Fibroblast of lung (primary cell): Measurements from ENCODE around the gene DLGAP3.

Experiments
- CTCF ChIP-seq, 2 donors: IDR thresholded peaks in 1 of 2; conservative IDR thresholded peaks in 1 of 2; 1 replicate in 1 of 2; 2 replicates in 1 of 2; pipeline ENCODE4 v1.5.1; 2011 to 2012; ENCODE audit warnings: low read length in 2 of 2, control low read depth in 1 of 2, inconsistent platforms in 1 of 2, low read depth in 1 of 2, mild to moderate bottlenecking in 1 of 2
- EZH2 ChIP-seq: IDR thresholded peaks from 2 replicates; pipeline ENCODE4 v1.5.1; 2012; ENCODE audit warnings: low read length, control low read depth, mild to moderate bottlenecking; ENCODE audit errors: missing control alignments

GRCh38 chr1:34908369-34908768 is 21.1 kb downstream of the DLGAP3 start:
- no peak for TF ChIP-seq CTCF (conservative IDR thresholded peaks at IDR 0.05 in 1 of 2, IDR thresholded peaks at IDR 0.05 in 1 of 2; ENCODE audit: low read depth in 1 of 2, low read length in 2 of 2)
- TF ChIP-seq EZH2: no peak
